A549 (cell line): ENCODE data around the gene RPS14.

Source experiments
- BHLHE40 ChIP-seq: IDR thresholded peaks from 2 replicates; pipeline ENCODE4 v1.6.1; 2012; ENCODE audit warnings: low read depth, low read length, inconsistent platforms
- CTCF ChIP-seq: fragments of >200 bp; sonication (Bioruptor Twin); formaldehyde crosslinking; IDR thresholded peaks from 3 replicates; pipeline ENCODE4 v1.5.1; 2016
- ELK1 ChIP-seq: fragments of 150-350 bp; IDR thresholded peaks from 2 replicates; pipeline ENCODE4 v1.6.1; 2014; ENCODE audit warnings: low read depth, mild to moderate bottlenecking, low read length
- FOSB ChIP-seq: fragments of 250-450 bp; sonication (Bioruptor Pico); IDR thresholded peaks from 2 replicates; pipeline ENCODE4 v1.5.0; 2020; ENCODE audit warnings: mild to moderate bottlenecking, moderate library complexity
- KDM1A ChIP-seq: fragments of 200-600 bp; sonication (generic); IDR thresholded peaks from 2 replicates; pipeline ENCODE4 v1.6.1; 2016; ENCODE audit warnings: low read depth, mild to moderate bottlenecking
- NPAS2 ChIP-seq: fragments of 250-450 bp; sonication (Bioruptor Pico); IDR thresholded peaks from 2 replicates; pipeline ENCODE4 v1.8.0; 2022; ENCODE audit warnings: mild to moderate bottlenecking, moderate library complexity, borderline replicate concordance
- ZFP36 ChIP-seq: fragments of 450-650 bp; IDR thresholded peaks from 2 replicates; pipeline ENCODE4 v1.6.1; 2014; ENCODE audit warnings: borderline replicate concordance; ENCODE audit not compliant: partially characterized antibody

- TF ChIP-seq CTCF = no peak
- TF ChIP-seq NPAS2 = no peak
- no peak for TF ChIP-seq FOSB
- TF ChIP-seq KDM1A = no peak
- TF ChIP-seq ZFP36 = no peak
- no peak for TF ChIP-seq ELK1
- no peak for TF ChIP-seq BHLHE40
Observed at GRCh38 chr5:150457562-150458240, 8.2 kb upstream of the RPS14 start.
